ENCODE measurements around the gene DNASE1L3. TPM values are rescaled to one million over a fixed set of nuclear protein-coding genes. Genes with fewer than 3 reads are reported as not detected.
A peak's percentile ranks its signal among the peaks of the same experiment; 100 is the strongest.

Gene DNASE1L3
- total and polyA plus RNA-seq, 2 of the 13 experiments (the other 11 are each of a cell fraction or from before 2014, with no cell fraction given): 0.86 to 1.7 TPM

GRCh38 chr3:58180940-58181587, 29.7 kb downstream of the DNASE1L3 start (continued):
- TF ChIP-seq, protein P1, sequence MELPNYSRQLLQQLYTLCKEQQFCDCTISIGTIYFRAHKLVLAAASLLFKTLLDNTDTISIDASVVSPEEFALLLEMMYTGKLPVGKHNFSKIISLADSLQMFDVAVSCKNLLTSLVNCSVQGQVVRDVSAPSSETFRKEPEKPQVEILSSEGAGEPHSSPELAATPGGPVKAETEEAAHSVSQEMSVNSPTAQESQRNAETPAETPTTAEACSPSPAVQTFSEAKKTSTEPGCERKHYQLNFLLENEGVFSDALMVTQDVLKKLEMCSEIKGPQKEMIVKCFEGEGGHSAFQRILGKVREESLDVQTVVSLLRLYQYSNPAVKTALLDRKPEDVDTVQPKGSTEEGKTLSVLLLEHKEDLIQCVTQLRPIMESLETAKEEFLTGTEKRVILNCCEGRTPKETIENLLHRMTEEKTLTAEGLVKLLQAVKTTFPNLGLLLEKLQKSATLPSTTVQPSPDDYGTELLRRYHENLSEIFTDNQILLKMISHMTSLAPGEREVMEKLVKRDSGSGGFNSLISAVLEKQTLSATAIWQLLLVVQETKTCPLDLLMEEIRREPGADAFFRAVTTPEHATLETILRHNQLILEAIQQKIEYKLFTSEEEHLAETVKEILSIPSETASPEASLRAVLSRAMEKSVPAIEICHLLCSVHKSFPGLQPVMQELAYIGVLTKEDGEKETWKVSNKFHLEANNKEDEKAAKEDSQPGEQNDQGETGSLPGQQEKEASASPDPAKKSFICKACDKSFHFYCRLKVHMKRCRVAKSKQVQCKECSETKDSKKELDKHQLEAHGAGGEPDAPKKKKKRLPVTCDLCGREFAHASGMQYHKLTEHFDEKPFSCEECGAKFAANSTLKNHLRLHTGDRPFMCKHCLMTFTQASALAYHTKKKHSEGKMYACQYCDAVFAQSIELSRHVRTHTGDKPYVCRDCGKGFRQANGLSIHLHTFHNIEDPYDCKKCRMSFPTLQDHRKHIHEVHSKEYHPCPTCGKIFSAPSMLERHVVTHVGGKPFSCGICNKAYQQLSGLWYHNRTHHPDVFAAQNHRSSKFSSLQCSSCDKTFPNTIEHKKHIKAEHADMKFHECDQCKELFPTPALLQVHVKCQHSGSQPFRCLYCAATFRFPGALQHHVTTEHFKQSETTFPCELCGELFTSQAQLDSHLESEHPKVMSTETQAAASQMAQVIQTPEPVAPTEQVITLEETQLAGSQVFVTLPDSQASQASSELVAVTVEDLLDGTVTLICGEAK (IDR thresholded peaks at IDR 0.05): no peak
- TF ChIP-seq, protein P1 (CRISPR knock-in tag; IDR thresholded peaks at IDR 0.05): no peak
- TF ChIP-seq ZNF605 (CRISPR knock-in tag; IDR thresholded peaks at IDR 0.05) (no peak), PITX1 (CRISPR knock-in tag; IDR thresholded peaks at IDR 0.05) (no peak; the same call in 1 of the 2 replicates), ZNF761 (CRISPR knock-in tag; conservative IDR thresholded peaks at IDR 0.05) (no peak), ZNF616 (CRISPR knock-in tag; IDR thresholded peaks at IDR 0.05; ENCODE audit: low read depth) (no peak), HMG20B (CRISPR knock-in tag; conservative IDR thresholded peaks at IDR 0.05) (0 out of 2 replicates have a peak, but pooled peaks have one; percentile 9), ZBTB38 (CRISPR knock-in tag; IDR thresholded peaks at IDR 0.05) (no peak), ZSCAN29 (CRISPR knock-in tag; conservative IDR thresholded peaks at IDR 0.05) (no peak; the same call in 1 of the 2 replicates), ZBTB25 (CRISPR knock-in tag; IDR thresholded peaks at IDR 0.05) (no peak), MTF1 (CRISPR knock-in tag; IDR thresholded peaks at IDR 0.05) (no peak)
- TF ChIP-seq, protein P2, sequence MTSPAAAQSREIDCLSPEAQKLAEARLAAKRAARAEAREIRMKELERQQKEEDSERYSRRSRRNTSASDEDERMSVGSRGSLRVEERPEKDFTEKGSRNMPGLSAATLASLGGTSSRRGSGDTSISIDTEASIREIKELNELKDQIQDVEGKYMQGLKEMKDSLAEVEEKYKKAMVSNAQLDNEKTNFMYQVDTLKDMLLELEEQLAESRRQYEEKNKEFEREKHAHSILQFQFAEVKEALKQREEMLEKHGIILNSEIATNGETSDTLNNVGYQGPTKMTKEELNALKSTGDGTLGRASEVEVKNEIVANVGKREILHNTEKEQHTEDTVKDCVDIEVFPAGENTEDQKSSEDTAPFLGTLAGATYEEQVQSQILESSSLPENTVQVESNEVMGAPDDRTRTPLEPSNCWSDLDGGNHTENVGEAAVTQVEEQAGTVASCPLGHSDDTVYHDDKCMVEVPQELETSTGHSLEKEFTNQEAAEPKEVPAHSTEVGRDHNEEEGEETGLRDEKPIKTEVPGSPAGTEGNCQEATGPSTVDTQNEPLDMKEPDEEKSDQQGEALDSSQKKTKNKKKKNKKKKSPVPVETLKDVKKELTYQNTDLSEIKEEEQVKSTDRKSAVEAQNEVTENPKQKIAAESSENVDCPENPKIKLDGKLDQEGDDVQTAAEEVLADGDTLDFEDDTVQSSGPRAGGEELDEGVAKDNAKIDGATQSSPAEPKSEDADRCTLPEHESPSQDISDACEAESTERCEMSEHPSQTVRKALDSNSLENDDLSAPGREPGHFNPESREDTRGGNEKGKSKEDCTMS (CRISPR knock-in tag; conservative IDR thresholded peaks at IDR 0.05): no peak
- TF ChIP-seq, protein P3, sequence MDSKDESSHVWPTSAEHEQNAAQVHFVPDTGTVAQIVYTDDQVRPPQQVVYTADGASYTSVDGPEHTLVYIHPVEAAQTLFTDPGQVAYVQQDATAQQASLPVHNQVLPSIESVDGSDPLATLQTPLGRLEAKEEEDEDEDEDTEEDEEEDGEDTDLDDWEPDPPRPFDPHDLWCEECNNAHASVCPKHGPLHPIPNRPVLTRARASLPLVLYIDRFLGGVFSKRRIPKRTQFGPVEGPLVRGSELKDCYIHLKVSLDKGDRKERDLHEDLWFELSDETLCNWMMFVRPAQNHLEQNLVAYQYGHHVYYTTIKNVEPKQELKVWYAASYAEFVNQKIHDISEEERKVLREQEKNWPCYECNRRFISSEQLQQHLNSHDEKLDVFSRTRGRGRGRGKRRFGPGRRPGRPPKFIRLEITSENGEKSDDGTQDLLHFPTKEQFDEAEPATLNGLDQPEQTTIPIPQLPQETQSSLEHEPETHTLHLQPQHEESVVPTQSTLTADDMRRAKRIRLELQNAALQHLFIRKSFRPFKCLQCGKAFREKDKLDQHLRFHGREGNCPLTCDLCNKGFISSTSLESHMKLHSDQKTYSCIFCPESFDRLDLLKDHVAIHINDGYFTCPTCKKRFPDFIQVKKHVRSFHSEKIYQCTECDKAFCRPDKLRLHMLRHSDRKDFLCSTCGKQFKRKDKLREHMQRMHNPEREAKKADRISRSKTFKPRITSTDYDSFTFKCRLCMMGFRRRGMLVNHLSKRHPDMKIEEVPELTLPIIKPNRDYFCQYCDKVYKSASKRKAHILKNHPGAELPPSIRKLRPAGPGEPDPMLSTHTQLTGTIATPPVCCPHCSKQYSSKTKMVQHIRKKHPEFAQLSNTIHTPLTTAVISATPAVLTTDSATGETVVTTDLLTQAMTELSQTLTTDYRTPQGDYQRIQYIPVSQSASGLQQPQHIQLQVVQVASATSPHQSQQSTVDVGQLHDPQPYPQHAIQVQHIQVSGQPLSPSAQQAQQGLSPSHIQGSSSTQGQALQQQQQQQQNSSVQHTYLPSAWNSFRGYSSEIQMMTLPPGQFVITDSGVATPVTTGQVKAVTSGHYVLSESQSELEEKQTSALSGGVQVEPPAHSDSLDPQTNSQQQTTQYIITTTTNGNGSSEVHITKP (CRISPR knock-in tag; IDR thresholded peaks at IDR 0.05; ENCODE audit: low read depth): no peak
